ENCODE data around the gene CAMSAP3.
"Not testable (repeated sequence)": the region's sequence is repeated elsewhere in the genome, so short reads cannot be mapped to it uniquely, and the experiment has no call there.

Gene CAMSAP3

DNA sequence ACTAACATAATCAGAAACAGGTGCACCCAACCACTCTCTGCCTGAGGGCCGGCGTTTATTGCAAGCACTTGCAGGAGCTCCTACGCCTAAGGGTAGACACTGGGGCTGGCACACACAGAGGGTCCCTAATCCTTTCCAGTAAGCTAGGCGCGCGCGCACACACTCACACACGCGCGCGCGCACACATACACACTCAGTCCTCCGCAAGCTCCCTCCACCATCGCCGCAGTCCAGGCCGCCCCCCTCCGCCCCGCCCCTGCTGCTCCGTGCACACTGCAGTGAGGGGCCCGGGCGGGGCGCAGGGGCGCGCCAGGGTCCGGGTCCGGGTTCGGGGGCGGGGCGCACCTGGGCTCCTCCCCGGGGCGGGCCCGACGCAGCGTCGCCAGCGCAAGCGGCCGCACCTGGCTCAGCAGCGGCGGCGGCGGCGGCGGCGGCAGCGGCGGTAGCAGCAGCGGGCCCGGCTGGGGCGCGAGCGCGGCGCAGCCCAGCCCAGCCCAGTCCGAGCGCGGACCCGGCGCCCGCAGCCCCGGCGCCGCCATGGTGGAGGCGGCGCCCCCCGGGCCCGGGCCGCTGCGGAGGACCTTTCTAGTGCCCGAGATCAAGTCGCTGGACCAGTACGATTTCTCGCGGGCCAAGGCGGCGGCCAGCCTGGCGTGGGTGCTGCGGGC lies at the start of gene CAMSAP3:
TSS of gene CAMSAP3 (plus strand) at position 398 of the 668 bp plus-strand sequence. CDS start at position 538, 140 bp downstream.
- FAIRE-seq, result no peak

DNA sequence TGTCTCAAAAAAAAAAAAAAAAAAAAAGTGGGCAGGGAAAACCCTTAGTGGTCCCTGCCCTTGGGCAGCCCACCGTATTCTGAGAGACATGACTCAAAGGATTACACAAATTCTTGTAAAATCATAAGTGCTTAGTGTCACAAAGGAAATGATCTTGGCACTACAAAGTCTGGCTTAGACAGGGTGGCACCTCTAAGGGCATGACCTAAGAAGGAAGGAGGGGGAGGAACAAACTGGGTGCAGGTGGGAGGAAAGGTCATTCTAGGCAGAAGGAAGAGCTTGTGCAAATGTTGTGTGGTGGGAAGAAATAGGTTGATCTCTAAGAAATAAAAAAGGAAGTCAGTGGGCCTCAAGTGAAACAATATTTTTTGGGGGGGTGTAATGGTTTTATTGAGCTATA lies 49.8 kb upstream of the CAMSAP3 start:
- no peak for FAIRE-seq

DNA sequence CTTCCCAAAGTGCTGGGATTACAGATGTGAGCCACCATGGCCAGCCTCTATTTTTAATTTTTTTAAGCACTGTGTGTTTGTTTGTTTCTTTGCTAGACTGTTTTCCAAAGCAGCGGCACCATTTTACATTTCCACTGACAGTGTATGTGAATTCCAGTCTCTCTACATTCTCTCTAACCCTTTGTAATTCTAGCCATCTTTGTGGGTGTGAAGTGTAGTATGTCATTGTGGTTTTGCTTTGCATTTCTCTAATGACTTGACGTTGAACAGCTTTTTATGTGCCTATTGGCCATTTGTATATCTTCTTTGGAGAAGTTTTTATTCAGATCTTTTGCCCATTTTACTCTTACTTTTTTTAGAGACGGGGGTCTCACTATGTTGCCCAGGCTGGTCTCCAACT lies 48.5 kb upstream of the CAMSAP3 start:
- FAIRE-seq, result no peak

GRCh38 chr19:7549429-7550148 lies 46.1 kb upstream of the CAMSAP3 start:
- no peak for FAIRE-seq

- no peak for FAIRE-seq
Observed at GRCh38 chr19:7550169-7550770, 45.4 kb upstream of the CAMSAP3 start.

DNA sequence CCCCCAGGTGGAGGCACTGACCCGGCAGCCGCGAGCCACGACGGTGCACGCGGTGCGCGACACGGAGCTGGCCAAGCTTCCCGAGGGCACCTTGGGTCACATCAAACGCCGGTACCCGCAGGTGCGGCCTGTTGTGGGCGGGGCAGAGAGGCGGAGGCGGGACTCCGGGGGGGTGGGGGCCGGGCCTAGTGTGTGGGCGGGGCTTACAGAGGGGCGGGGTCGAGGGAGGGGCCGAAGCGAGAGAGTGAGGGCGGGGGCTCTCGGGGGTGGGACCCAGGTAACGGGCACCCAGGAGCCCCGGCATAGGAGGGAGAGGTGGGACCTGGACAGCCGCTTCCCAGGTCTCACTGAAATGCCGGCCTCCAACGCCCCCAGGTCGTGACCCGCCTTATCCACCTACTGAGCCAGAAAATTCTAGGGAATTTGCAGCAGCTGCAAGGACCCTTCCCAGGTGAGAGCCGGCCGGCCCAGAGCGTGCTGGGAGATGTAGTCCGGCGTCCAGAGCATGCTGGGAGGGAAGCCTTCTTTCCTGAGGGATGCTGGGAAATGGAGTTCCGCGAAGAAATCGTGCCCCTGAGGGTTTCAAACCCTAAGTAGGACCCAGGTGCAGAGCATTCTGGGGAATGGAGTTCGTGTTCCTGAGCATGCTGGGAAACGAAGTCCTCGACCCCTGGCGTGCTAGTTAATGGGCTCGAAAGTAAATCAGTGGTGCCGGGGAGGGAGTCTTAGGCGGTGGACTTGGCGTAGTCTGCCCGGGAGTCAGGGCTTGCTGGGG lies 44.5 kb upstream of the CAMSAP3 start:
- FAIRE-seq, result no peak

- FAIRE-seq, result no peak
Observed at GRCh38 chr19:7552781-7553180, 42.9 kb upstream of the CAMSAP3 start.

GRCh38 chr19:7554565-7554964 lies 41.1 kb upstream of the CAMSAP3 start:
- FAIRE-seq, result no peak

DNA sequence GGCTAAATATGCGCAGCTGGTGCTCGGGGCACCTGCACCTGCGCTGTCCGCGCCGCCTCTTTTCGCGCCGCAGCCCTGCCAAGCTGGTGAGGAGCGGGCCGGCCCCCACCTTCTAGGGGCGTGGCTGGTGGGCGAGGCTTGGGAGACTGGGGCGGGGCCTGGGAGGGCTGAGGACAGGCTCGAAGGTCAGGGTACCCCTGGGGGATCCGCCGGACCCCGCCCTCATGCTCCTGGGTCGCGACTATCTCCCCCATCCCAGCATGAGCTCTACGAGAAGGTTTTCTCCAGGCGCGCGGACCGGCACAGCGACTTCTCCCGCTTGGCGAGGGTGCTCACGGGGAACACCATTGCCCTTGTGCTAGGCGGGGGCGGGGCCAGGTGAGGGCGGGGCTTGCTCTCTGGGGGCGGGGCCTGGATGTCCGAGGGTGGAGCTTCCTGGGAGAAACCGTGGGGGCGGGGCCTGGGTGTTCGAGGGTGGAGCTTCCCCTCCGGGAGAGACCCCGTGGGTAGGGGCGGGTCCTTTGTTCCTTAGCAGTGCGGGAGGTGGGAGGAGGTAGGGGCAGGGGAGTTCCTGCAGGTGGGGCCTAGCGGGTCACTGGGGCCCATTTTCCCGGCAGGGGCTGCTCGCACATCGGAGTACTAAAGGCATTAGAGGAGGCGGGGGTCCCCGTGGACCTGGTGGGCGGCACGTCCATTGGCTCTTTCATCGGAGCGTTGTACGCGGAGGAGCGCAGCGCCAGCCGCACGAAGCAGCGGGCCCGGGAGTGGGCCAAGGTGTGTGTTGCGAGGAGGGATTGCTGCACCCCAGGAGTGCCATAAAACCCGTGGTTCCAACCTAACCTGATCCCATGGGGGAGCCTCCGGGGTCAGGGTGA lies 40.4 kb upstream of the CAMSAP3 start:
- no peak for FAIRE-seq

GRCh38 chr19:7556696-7557315 lies 38.9 kb upstream of the CAMSAP3 start:
- FAIRE-seq, result no peak

DNA sequence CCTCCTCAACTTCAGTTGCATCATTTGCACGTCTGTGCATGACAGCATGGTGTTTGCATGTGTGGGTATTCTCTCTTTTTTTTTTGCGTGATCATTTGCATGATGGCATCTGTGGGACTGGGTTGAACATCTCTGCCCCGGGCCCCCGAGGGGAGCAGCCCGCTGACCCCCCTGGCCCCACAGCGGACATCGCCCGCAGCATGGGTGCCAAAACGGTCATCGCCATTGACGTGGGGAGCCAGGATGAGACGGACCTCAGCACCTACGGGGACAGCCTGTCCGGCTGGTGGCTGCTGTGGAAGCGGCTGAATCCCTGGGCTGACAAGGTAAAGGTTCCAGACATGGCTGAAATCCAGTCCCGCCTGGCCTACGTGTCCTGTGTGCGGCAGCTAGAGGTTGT lies 37.0 kb upstream of the CAMSAP3 start:
- FAIRE-seq, result no peak

GRCh38 chr19:7559102-7559501 lies 36.6 kb upstream of the CAMSAP3 start:
- FAIRE-seq, result no peak

DNA sequence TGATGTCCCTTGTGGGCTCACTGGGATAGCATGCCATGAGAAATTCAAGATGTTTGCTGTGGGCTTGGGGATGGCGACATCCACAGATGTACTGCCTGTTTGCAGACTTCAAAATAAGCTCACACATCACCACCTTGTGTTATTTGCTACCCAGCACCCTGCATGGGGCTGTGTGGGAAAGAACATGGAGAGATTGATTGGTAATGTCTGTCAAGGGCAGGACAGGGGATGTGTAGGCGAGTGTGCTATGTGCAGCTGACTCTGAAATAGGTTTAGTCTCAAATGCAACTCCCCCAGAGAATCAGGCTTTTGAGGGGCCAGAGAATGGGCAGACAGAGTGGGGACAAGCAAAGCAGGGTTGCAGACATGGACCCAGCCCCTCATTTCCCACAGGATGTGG lies 35.4 kb upstream of the CAMSAP3 start:
- FAIRE-seq, result no peak

- no peak for FAIRE-seq
Observed at GRCh38 chr19:7561325-7561724, 34.3 kb upstream of the CAMSAP3 start.

DNA sequence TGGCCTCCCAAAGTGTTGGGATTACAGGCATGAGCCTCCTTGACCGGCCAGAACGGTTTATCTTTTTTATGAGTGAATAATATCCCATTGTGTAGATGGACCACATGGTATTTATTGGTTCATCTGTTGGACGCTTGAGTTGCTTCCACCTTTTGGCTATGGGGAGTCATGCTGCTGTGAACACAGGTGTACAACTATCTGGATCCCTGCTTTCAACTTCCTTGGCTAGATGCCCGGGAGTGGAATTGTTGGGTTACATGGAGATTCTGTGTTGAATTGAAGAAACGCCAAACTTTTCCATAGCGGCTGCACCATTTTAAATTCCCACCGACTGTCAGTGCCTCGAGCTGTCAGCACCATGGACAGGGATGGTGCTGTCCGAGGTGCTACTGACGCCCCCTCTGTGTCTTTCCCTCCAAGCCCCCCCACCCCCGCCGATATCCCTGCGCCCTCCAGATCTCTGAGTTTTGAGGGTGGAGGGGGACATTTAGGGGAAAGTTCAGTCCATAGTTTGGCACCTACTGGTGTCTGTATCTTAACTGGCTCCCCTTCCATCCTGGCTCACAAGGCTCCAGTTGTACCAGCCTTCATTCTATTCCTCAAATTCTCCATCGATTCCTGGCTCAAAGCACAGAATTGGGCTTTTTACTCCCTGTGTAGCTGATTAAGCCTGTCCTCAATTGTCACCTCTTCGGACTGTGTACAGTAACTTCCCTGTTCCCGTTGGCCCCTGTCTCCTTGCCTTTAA lies 32.8 kb upstream of the CAMSAP3 start:
- FAIRE-seq, result no peak

DNA sequence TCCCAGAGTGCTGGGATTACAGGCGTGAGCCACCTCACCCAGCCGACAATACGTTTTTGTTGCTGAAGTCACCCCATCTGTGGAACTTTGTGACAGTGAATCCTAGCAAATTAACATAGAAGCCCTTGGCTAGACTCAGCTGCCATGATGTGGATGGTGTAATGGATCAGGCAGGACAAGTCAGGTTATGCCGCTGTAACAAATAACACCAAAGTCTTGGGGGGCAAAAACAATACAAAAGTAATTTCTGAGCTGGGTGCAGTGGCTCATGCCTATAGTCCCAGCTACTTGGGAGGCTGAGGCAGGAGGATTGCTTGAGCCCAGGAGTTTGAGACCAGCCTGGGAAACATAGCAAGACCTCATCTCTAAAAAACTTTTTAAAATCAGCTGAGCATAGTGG lies 30.8 kb upstream of the CAMSAP3 start:
- FAIRE-seq, result no peak

DNA sequence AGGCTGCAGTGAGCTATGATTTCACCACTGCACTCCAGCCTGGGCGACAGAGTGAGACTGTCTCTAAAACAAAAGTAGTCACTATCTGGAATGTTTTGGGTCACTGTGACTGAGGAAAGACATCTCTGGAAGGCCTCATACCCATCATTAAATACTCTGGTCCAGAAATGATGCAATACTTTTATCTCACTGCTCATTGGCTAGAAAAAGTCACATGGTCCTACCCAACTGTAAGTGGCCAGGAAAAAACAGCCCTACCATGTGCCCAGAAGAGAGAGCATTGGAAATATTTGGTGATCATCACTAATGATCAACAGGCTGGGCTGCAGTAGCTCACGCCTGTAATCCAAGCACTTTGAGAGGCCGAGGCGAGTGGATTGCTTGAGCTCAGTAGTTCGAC lies 30.3 kb upstream of the CAMSAP3 start:
- FAIRE-seq, result no peak

- FAIRE-seq, result no peak
Observed at GRCh38 chr19:7570761-7571160, 24.9 kb upstream of the CAMSAP3 start.

- peak; percentile 65 for FAIRE-seq
Observed at GRCh38 chr19:7575434-7576040, 20.1 kb upstream of the CAMSAP3 start.

- not testable (repeated sequence) for FAIRE-seq
Observed at GRCh38 chr19:7577422-7577821, 18.2 kb upstream of the CAMSAP3 start.

DNA sequence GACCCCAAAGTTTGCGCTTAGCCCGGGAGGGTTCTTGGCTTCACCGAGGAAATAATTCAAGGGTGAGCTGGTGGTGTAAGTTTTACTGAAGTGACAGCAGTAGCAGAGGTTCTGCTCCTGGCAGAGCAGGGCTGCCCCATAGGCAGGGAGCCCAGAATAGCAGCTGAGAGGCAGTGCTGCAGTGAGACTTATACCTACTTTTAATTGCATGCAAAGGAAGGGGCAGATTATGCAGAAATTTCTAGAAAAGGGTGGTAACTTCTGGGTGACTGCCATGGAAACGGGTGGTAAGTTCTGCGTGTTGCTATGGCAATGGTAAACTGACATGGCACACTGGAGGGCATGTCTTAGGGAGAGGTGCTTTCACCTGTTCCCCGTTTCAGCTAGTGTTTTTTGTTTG lies 17.5 kb upstream of the CAMSAP3 start:
- no peak for FAIRE-seq

Measured in A204.1 (cell line).